H1 (cell line): Measurements from ENCODE around the gene TRAPPC3. TPM values are rescaled to one million over a fixed set of nuclear protein-coding genes. Genes with fewer than 3 reads are reported as not detected.

Experiments used
- EP300 ChIP-seq, 2 experiments: IDR thresholded peaks; 1 replicate in 1 of 2; 2 replicates in 1 of 2; pipeline ENCODE4 v1.6.1; 2011 to 2012; ENCODE audit warnings: low read depth in 2 of 2, low read length in 2 of 2, mild to moderate bottlenecking in 2 of 2, borderline replicate concordance in 1 of 2, inconsistent platforms in 1 of 2, moderate library complexity in 1 of 2
- HDAC2 ChIP-seq, 2 experiments: fragments of 300-600 bp in 1 of 2; sonication (generic) in 1 of 2; IDR thresholded peaks; 2 replicates each; pipeline ENCODE4 v1.6.1; 2011 to 2012; ENCODE audit warnings: low read depth in 2 of 2, low read length in 2 of 2, mild to moderate bottlenecking in 2 of 2, moderate library complexity in 2 of 2, borderline replicate concordance in 1 of 2, inconsistent platforms in 1 of 2
- PHF8 ChIP-seq: fragments of 200-600 bp; sonication (generic); conservative IDR thresholded peaks from 2 replicates; pipeline ENCODE4 v1.7.1; 2012; ENCODE audit warnings: low read depth, mild to moderate bottlenecking, inconsistent platforms, low read length, moderate library complexity
- POLR2A ChIP-seq, 2 experiments: IDR thresholded peaks; 1 replicate in 1 of 2; 2 replicates in 1 of 2; pipeline ENCODE4 v1.6.1; 2011; ENCODE audit warnings: low read depth in 2 of 2, low read length in 2 of 2, mild to moderate bottlenecking in 2 of 2; ENCODE audit errors: control extremely low read depth in 1 of 2
- TAF1 ChIP-seq: IDR thresholded peaks from 2 replicates; pipeline ENCODE4 v1.6.1; 2011; ENCODE audit warnings: mild to moderate bottlenecking, low read depth, low read length
- TBP ChIP-seq: IDR thresholded peaks from 2 replicates; pipeline ENCODE4 v1.6.1; 2011; ENCODE audit warnings: low read depth, low read length, improper control_type of control experiment
- polyA plus RNA-seq, 7 experiments: library from polyadenylated mRNA; depleted of rRNA in 3 of 7; stranded (reverse) in 5 of 7; unstranded in 2 of 7; fragments of >200 nt in 5 of 7; fragments of 200-250 nt in 2 of 7; gene quantifications; 1 replicate in 5 of 7; 2 replicates in 1 of 7; 4 replicates in 1 of 7; pipeline versions ENCODE4 v1.2.1 to v1.2.3, GENCODE V29; 2011 to 2013; ENCODE audit warnings: missing spikeins in 2 of 7, mixed read lengths in 2 of 7
- total RNA-seq: library from RNA; stranded (reverse); fragmentation: NEBNext Ultra II Directional; extraction: Animal tissue kit (Norgen Biotek cat#: 25700); gene quantifications from 2 replicates; pipeline ENCODE4 v1.2.1, GENCODE V29; 2021
- TF ChIP-seq, protein P1 (sequence below): fragments of 300-600 bp; sonication (generic); IDR thresholded peaks from 2 replicates; pipeline ENCODE4 v1.7.1; 2012; ENCODE audit warnings: low read length, moderate library complexity, mild to moderate bottlenecking, inconsistent platforms; ENCODE audit not compliant: insufficient replicate concordance

TRAPPC3 gene
- total and polyA plus RNA-seq, 2 of the 8 experiments (the other 6 are each of a cell fraction or from before 2014, with no cell fraction given), result 47.8 to 51.0 TPM

DNA sequence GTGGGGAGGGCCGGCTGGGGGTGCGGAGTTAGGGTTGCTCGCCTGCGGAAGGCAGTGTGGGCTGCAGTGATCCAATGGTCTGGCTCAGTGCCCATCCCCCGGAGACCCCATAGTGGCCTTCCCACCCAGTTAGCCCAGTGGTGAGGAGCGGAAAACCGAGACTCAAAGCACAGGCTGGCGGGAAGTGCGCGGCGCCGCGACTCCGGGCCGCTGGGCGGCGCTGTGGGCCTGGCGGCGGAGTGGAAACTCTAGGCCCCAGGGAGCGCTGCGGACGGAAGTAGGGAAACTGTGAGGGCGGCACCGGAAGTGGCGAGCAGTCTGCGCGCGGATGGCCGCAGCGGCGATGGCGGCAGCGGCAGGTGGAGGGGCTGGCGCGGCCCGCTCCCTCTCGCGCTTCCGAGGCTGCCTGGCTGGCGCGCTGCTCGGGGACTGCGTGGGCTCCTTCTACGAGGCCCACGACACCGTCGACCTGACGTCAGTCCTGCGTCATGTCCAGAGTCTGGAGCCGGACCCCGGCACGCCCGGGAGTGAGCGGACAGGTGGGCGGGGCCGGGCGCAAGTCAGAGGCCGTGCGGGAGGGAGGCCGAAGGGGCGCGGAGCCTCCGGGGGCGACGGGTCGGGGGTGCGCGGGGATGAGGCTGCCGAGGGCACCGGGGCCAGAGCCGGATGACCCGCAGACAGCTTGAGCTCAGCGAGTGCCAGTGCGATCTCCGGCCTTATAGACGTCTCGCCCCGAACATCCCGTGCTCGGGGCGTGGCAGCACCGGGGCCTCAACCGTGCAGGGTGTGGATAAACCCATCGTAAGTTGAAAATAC is 60.5 kb downstream of the TRAPPC3 start, which contains the start of gene ADPRS (continued):
- TF ChIP-seq, protein P1, sequence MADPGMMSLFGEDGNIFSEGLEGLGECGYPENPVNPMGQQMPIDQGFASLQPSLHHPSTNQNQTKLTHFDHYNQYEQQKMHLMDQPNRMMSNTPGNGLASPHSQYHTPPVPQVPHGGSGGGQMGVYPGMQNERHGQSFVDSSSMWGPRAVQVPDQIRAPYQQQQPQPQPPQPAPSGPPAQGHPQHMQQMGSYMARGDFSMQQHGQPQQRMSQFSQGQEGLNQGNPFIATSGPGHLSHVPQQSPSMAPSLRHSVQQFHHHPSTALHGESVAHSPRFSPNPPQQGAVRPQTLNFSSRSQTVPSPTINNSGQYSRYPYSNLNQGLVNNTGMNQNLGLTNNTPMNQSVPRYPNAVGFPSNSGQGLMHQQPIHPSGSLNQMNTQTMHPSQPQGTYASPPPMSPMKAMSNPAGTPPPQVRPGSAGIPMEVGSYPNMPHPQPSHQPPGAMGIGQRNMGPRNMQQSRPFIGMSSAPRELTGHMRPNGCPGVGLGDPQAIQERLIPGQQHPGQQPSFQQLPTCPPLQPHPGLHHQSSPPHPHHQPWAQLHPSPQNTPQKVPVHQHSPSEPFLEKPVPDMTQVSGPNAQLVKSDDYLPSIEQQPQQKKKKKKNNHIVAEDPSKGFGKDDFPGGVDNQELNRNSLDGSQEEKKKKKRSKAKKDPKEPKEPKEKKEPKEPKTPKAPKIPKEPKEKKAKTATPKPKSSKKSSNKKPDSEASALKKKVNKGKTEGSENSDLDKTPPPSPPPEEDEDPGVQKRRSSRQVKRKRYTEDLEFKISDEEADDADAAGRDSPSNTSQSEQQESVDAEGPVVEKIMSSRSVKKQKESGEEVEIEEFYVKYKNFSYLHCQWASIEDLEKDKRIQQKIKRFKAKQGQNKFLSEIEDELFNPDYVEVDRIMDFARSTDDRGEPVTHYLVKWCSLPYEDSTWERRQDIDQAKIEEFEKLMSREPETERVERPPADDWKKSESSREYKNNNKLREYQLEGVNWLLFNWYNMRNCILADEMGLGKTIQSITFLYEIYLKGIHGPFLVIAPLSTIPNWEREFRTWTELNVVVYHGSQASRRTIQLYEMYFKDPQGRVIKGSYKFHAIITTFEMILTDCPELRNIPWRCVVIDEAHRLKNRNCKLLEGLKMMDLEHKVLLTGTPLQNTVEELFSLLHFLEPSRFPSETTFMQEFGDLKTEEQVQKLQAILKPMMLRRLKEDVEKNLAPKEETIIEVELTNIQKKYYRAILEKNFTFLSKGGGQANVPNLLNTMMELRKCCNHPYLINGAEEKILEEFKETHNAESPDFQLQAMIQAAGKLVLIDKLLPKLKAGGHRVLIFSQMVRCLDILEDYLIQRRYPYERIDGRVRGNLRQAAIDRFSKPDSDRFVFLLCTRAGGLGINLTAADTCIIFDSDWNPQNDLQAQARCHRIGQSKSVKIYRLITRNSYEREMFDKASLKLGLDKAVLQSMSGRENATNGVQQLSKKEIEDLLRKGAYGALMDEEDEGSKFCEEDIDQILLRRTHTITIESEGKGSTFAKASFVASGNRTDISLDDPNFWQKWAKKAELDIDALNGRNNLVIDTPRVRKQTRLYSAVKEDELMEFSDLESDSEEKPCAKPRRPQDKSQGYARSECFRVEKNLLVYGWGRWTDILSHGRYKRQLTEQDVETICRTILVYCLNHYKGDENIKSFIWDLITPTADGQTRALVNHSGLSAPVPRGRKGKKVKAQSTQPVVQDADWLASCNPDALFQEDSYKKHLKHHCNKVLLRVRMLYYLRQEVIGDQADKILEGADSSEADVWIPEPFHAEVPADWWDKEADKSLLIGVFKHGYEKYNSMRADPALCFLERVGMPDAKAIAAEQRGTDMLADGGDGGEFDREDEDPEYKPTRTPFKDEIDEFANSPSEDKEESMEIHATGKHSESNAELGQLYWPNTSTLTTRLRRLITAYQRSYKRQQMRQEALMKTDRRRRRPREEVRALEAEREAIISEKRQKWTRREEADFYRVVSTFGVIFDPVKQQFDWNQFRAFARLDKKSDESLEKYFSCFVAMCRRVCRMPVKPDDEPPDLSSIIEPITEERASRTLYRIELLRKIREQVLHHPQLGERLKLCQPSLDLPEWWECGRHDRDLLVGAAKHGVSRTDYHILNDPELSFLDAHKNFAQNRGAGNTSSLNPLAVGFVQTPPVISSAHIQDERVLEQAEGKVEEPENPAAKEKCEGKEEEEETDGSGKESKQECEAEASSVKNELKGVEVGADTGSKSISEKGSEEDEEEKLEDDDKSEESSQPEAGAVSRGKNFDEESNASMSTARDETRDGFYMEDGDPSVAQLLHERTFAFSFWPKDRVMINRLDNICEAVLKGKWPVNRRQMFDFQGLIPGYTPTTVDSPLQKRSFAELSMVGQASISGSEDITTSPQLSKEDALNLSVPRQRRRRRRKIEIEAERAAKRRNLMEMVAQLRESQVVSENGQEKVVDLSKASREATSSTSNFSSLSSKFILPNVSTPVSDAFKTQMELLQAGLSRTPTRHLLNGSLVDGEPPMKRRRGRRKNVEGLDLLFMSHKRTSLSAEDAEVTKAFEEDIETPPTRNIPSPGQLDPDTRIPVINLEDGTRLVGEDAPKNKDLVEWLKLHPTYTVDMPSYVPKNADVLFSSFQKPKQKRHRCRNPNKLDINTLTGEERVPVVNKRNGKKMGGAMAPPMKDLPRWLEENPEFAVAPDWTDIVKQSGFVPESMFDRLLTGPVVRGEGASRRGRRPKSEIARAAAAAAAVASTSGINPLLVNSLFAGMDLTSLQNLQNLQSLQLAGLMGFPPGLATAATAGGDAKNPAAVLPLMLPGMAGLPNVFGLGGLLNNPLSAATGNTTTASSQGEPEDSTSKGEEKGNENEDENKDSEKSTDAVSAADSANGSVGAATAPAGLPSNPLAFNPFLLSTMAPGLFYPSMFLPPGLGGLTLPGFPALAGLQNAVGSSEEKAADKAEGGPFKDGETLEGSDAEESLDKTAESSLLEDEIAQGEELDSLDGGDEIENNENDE, result no peak
- TF ChIP-seq EP300 (IDR thresholded peaks at IDR 0.05; ENCODE audit: borderline replicate concordance in 1 of 2, low read depth in 2 of 2, low read length in 2 of 2) (peak in 1 of 2 experiments; percentile 81; a peak in 1 of 3 replicates), TAF1 (peak; percentile 99), TBP (peak; percentile 87), POLR2A (IDR thresholded peaks at IDR 0.05; ENCODE audit: control extremely low read depth in 1 of 2, low read depth in 2 of 2, low read length in 2 of 2) (peak in 1 of 2 experiments; percentile 98; a peak in 2 of 3 replicates), HDAC2 (IDR thresholded peaks at IDR 0.05; ENCODE audit: borderline replicate concordance in 1 of 2, low read depth in 2 of 2, low read length in 2 of 2) (peak in 1 of 2 experiments; percentile 78; a peak in 1 of 4 replicates), PHF8 (peak; percentile 99)
